Motor neuron (in vitro differentiated cells): ENCODE results near the gene GNS. TPM values are rescaled to one million over a fixed set of nuclear protein-coding genes. Genes with fewer than 3 reads are reported as not detected.

Experiments
- ATAC-seq, 8 experiments: fragments of 200-7000 bp; cut with Tn5 transposase; replicated peaks in 6 of 8; 2 replicates each; pipeline ENCODE4 v1.8.0; 2021; ENCODE audit warnings: mild to moderate bottlenecking in 8 of 8, moderate library complexity in 8 of 8
- H3K27ac ChIP-seq, 2 donors: fragments of 250-450 bp; sonication (Bioruptor Pico); 2 replicates each; pipeline ENCODE4 v1.9.0; 2021; ENCODE audit warnings: antibody characterized with exemption in 2 of 2, mild to moderate bottlenecking in 2 of 2, moderate library complexity in 1 of 2
- H3K4me1 ChIP-seq, 2 donors: fragments of 250-450 bp; sonication (Bioruptor Pico); replicated peaks in 1 of 2; 2 replicates each; pipeline ENCODE4 v1.6.1; 2021; ENCODE audit warnings: antibody characterized with exemption in 2 of 2, mild to moderate bottlenecking in 2 of 2, moderate library complexity in 1 of 2
- H3K4me3 ChIP-seq, 5 donors: fragments of 250-450 bp; sonication (Bioruptor Pico); 2 replicates each; pipeline ENCODE4 v1.9.0; 2021; ENCODE audit warnings: antibody characterized with exemption in 5 of 5, mild to moderate bottlenecking in 5 of 5, moderate library complexity in 4 of 5
- WGBS, 10 experiments: fragments of 450-650 bp; shearing (Covaris generic); methylation state at CpG; one replicate each; pipeline ENCODE4 v1.0.0; 2022; 5-methylcytosine and 5-hydroxymethylcytosine counted together
- in situ Hi-C, 9 experiments: fragments of 400-800 bp; cut with MboI; loops; one replicate each; pipeline ENCODE4 v1.15.0; 2021; ENCODE audit warnings: low sequenced_read_pairs in 9 of 9, low pct_unique_long_range_greater_than_20kb in 2 of 9; ENCODE audit not compliant: unreplicated experiment in 9 of 9
- total RNA-seq, 8 experiments: library from RNA; unstranded; fragments of 300-600 nt; gene quantifications; 2 replicates each; pipeline versions ENCODE4 v1.2.3 to v1.2.4, GENCODE V29; 2022

Gene GNS
- total RNA-seq, 8 experiments from 2014 or later: 19.2 to 126 (median 51.3) TPM

GRCh38 chr12:64743206-64743605 lies 16.0 kb downstream of the GNS start:
- in situ Hi-C loops: no loop called here
- Histone ChIP-seq H3K4me3 (no peak overlapping the region), H3K4me1 (no peaks in the 10 kb centered on the region), H3K27ac (no peak overlapping the region)
- 80 to 94% (median 93%) methylated on average over 1 to 3 of the region's 3 CpGs; no CpG with 5 or more reads in 5 of the 10 experiments for WGBS, 10 experiments
- no peak for ATAC-seq

GRCh38 chr12:64742416-64742815 lies 16.8 kb downstream of the GNS start:
- Histone ChIP-seq H3K27ac (no peak overlapping the region), H3K4me3 (no peak overlapping the region), H3K4me1 (no peaks in the 10 kb centered on the region)
- in situ Hi-C loops: no loop called here
- WGBS, 10 experiments: 40 to 100% (median 94%) methylated on average over 1 to 3 of the region's 3 CpGs; no CpG with 5 or more reads in 3 of the 10 experiments
- ATAC-seq: no peak

- Histone ChIP-seq H3K4me3 (no peak overlapping the region), H3K27ac (no peak overlapping the region), H3K4me1 (no peaks in the 10 kb centered on the region)
- no peak for ATAC-seq
- in situ Hi-C loops: no loop called here
- 60 to 100% (median 97%) methylated on average over 1 to 2 of the region's 2 CpGs; no CpG with 5 or more reads in 2 of the 10 experiments for WGBS, 10 experiments
These were observed 18.6 kb downstream of the GNS start for GRCh38 chr12:64740646-64741045.

- WGBS, 10 experiments: 31 to 94% (median 82%) methylated on average over 1 to 2 of the region's 2 CpGs; no CpG with 5 or more reads in 1 of the 10 experiments
- no peak for ATAC-seq
- Histone ChIP-seq H3K4me1 (no peaks in the 10 kb centered on the region), H3K4me3 (no peak overlapping the region), H3K27ac (no peak overlapping the region)
- in situ Hi-C loops: no loop called here
These were observed 19.4 kb downstream of the GNS start for GRCh38 chr12:64739778-64740177.

GRCh38 chr12:64737539-64737938 lies 21.7 kb downstream of the GNS start:
- in situ Hi-C loops: no loop called here

GRCh38 chr12:64736771-64737170 lies 22.4 kb downstream of the GNS start:
- WGBS, 10 experiments: 67 to 100% (median 100%) methylated on average over 1 of the region's 1 CpG; no CpG with 5 or more reads in 4 of the 10 experiments
- no peak overlapping the region for H3K27ac ChIP-seq
- no peaks in the 10 kb centered on the region for H3K4me1 ChIP-seq

More at GRCh38 chr12:64737539-64737938, 21.7 kb downstream of the GNS start:
- H3K27ac ChIP-seq: no peak overlapping the region
- WGBS, 10 experiments: 40 to 86% (median 71%) methylated on average over 1 of the region's 1 CpG; no CpG with 5 or more reads in 6 of the 10 experiments
- ATAC-seq: no peak
- H3K4me3 ChIP-seq: no peak overlapping the region
- no peaks in the 10 kb centered on the region for H3K4me1 ChIP-seq

GRCh38 chr12:64735442-64735841 lies 23.8 kb downstream of the GNS start:
- no peak for ATAC-seq
- H3K4me3 ChIP-seq: no peak overlapping the region
- H3K4me1 ChIP-seq: no peaks in the 10 kb centered on the region
- no peak overlapping the region for H3K27ac ChIP-seq
- in situ Hi-C loops: no loop called here

More at GRCh38 chr12:64736771-64737170, 22.4 kb downstream of the GNS start:
- H3K4me3 ChIP-seq: no peak overlapping the region
- ATAC-seq: no peak
- in situ Hi-C loops: no loop called here

GRCh38 chr12:64733857-64734256 lies 25.3 kb downstream of the GNS start:
- no peak overlapping the region for H3K27ac ChIP-seq
- WGBS, 10 experiments: 27 to 100% (median 87%) methylated on average over 1 to 4 of the region's 4 CpGs; no CpG with 5 or more reads in 3 of the 10 experiments
- no peak overlapping the region for H3K4me3 ChIP-seq
- in situ Hi-C loops: no loop called here
- ATAC-seq: no peak
- no peaks in the 10 kb centered on the region for H3K4me1 ChIP-seq

- WGBS, 10 experiments: 84 to 100% (median 100%) methylated on average over 1 to 4 of the region's 4 CpGs; no CpG with 5 or more reads in 2 of the 10 experiments
- in situ Hi-C loops: no loop called here
- Histone ChIP-seq H3K4me1 (no peaks in the 10 kb centered on the region), H3K27ac (no peak overlapping the region), H3K4me3 (no peak overlapping the region)
- no peak for ATAC-seq
These were observed 27.5 kb downstream of the GNS start for GRCh38 chr12:64731683-64732082.

- in situ Hi-C loops: no loop called here
- ATAC-seq: no peak
- H3K4me3 ChIP-seq: no peak overlapping the region
- no peaks in the 10 kb centered on the region for H3K4me1 ChIP-seq
- no peak overlapping the region for H3K27ac ChIP-seq
- 67 to 100% (median 92%) methylated on average over 1 to 2 of the region's 2 CpGs; no CpG with 5 or more reads in 2 of the 10 experiments for WGBS, 10 experiments
These were observed 28.6 kb downstream of the GNS start for GRCh38 chr12:64730588-64730969.

GRCh38 chr12:64729909-64730587 lies 29.2 kb downstream of the GNS start:
- in situ Hi-C loops: no loop called here
- Histone ChIP-seq H3K4me1 (no peaks in the 10 kb centered on the region), H3K4me3 (no peak overlapping the region), H3K27ac (no peak overlapping the region)
- no peak for ATAC-seq
- WGBS, 10 experiments: 94 to 100% (median 100%) methylated on average over 1 to 2 of the region's 2 CpGs

GRCh38 chr12:64724201-64724745 lies 34.9 kb downstream of the GNS start:
- H3K4me3 ChIP-seq: no peak overlapping the region
- 75 to 100% (median 92%) methylated on average over 1 to 10 of the region's 11 CpGs; no CpG with 5 or more reads in 1 of the 10 experiments for WGBS, 10 experiments
- in situ Hi-C loops: loop anchor here in 1 of 9 experiments (25.0 kb wide), 2 partner anchors 187 to 287 kb away; no protein-coding TSS in a partner anchor
- no peak for ATAC-seq
- H3K4me1 ChIP-seq: no peaks in the 10 kb centered on the region
- H3K27ac ChIP-seq: no peak overlapping the region

- in situ Hi-C loops: loop anchor here in 1 of 9 experiments (25.0 kb wide), 2 partner anchors 186 to 286 kb away; no protein-coding TSS in a partner anchor
- Histone ChIP-seq H3K27ac (no peak overlapping the region), H3K4me1 (no peaks in the 10 kb centered on the region), H3K4me3 (no peak overlapping the region)
- WGBS, 10 experiments: 85 to 100% (median 100%) methylated on average over 2 of the region's 2 CpGs; no CpG with 5 or more reads in 5 of the 10 experiments
- ATAC-seq: no peak
These were observed 35.6 kb downstream of the GNS start for GRCh38 chr12:64723630-64724029.
